Astrocyte (in vitro differentiated cells and primary cell): ENCODE data around the gene TRIO. TPM values are rescaled to one million over a fixed set of nuclear protein-coding genes. Genes with fewer than 3 reads are reported as not detected.
"Not testable (repeated sequence)": the region's sequence is repeated elsewhere in the genome, so short reads cannot be mapped to it uniquely, and the experiment has no call there.

Source experiments
- DNase-seq: peaks from one replicate; pipeline ENCODE4 v3.0.0-alpha.2; 2010; ENCODE audit warnings: low read depth
- FAIRE-seq: peaks from 2 replicates; lab custom pipeline; 2011; peaks lifted over from hg19 to GRCh38; lab: Jason Lieb, UNC
- H2AFZ ChIP-seq: 2 replicates; pipeline ENCODE4 v1.6.0; 2012; ENCODE audit warnings: low read depth, low read length, inconsistent platforms
- H3K27ac ChIP-seq: 2 replicates; pipeline ENCODE4 v1.5.1; 2011; ENCODE audit warnings: low read depth, low read length, inconsistent platforms
- H3K27me3 ChIP-seq: 2 replicates; pipeline ENCODE4 v1.6.0; 2011; ENCODE audit warnings: low read length, inconsistent platforms; ENCODE audit not compliant: insufficient read depth
- H3K36me3 ChIP-seq: 2 replicates; pipeline ENCODE4 v1.5.1; 2011; ENCODE audit warnings: low read length, inconsistent platforms; ENCODE audit not compliant: insufficient read depth
- H3K4me1 ChIP-seq: 2 replicates; pipeline ENCODE4 v1.5.1; 2011; ENCODE audit warnings: low read length, inconsistent platforms; ENCODE audit not compliant: insufficient read depth
- H3K4me2 ChIP-seq: 2 replicates; pipeline ENCODE4 v1.6.0; 2012; ENCODE audit warnings: low read length, inconsistent platforms
- H3K4me3 ChIP-seq: 2 replicates; pipeline ENCODE4 v1.5.1; 2011; ENCODE audit warnings: low read depth, mild to moderate bottlenecking, low read length, inconsistent platforms; ENCODE audit not compliant: insufficient read depth
- H3K79me2 ChIP-seq: 2 replicates; pipeline ENCODE4 v1.6.0; 2012; ENCODE audit warnings: mild to moderate bottlenecking, low read length, inconsistent platforms; ENCODE audit not compliant: insufficient read depth
- H3K9ac ChIP-seq: 2 replicates; pipeline ENCODE4 v1.6.0; 2012; ENCODE audit warnings: mild to moderate bottlenecking, low read length, inconsistent platforms
- H3K9me3 ChIP-seq: 2 replicates; pipeline ENCODE4 v1.5.1; 2012; ENCODE audit warnings: low read depth, mild to moderate bottlenecking, low read length, inconsistent platforms; ENCODE audit not compliant: insufficient read depth
- H4K20me1 ChIP-seq: 2 replicates; pipeline ENCODE4 v1.6.0; 2012; ENCODE audit warnings: low read length, inconsistent platforms; ENCODE audit not compliant: insufficient read depth
- H3K27ac Mint-ChIP-seq: one replicate; pipeline ENCODE4 v1.8.0; 2021; ENCODE audit warnings: mild to moderate bottlenecking, mixed read lengths; ENCODE audit not compliant: unreplicated experiment
- H3K27me3 Mint-ChIP-seq: one replicate; pipeline ENCODE4 v1.8.0; 2021; ENCODE audit warnings: low read depth, mixed read lengths; ENCODE audit not compliant: unreplicated experiment
- H3K36me3 Mint-ChIP-seq: one replicate; pipeline ENCODE4 v1.8.0; 2021; ENCODE audit warnings: low read depth, mixed read lengths; ENCODE audit not compliant: unreplicated experiment
- H3K4me1 Mint-ChIP-seq: one replicate; pipeline ENCODE4 v1.8.0; 2021; ENCODE audit warnings: low read depth, mixed read lengths; ENCODE audit not compliant: unreplicated experiment
- H3K4me3 Mint-ChIP-seq: one replicate; pipeline ENCODE4 v1.8.0; 2021; ENCODE audit warnings: mild to moderate bottlenecking, moderate library complexity, mixed read lengths; ENCODE audit not compliant: unreplicated experiment
- H3K9me3 Mint-ChIP-seq: one replicate; pipeline ENCODE4 v1.8.0; 2021; ENCODE audit warnings: mild to moderate bottlenecking, mixed read lengths; ENCODE audit not compliant: unreplicated experiment
- CTCF ChIP-seq: IDR thresholded peaks from 2 replicates; pipeline ENCODE4 v1.5.1; 2011; ENCODE audit warnings: low read depth, mild to moderate bottlenecking, inconsistent platforms, low read length, moderate library complexity; ENCODE audit not compliant: insufficient read depth
- EZH2 ChIP-seq: IDR thresholded peaks from 2 replicates; pipeline ENCODE4 v1.6.1; 2012; ENCODE audit warnings: mild to moderate bottlenecking, low read length, inconsistent platforms; ENCODE audit not compliant: insufficient read depth
- total RNA-seq: library from RNA; stranded (reverse); gene quantifications from 2 replicates; pipeline ENCODE4 v1.2.1, GENCODE V29; 2021

The TRIO gene
- total RNA-seq, 1 donor from 2014 or later = 347 TPM

- H2AFZ ChIP-seq = no peak overlapping the region
- DNase-seq (peak; percentile 68), FAIRE-seq (no peak)
- Mint-ChIP-seq H3K27me3 (no peaks in the 10 kb centered on the region), H3K4me1 (peaks cover 87% of the 10 kb centered on the region), H3K36me3 (peaks cover 4% of the 10 kb centered on the region), H3K4me3 (peak overlapping the region; percentile 20), H3K27ac (peak overlapping the region; percentile 80), H3K9me3 (no peaks in the 10 kb centered on the region)
- peak overlapping the region; percentile 54 for H3K9ac ChIP-seq
- peaks cover 4% of the 10 kb centered on the region for H3K36me3 ChIP-seq
- H3K9me3 ChIP-seq = no peaks in the 10 kb centered on the region
- H4K20me1 ChIP-seq = peaks cover 38% of the 10 kb centered on the region
- peaks cover 99% of the 10 kb centered on the region for H3K79me2 ChIP-seq
- peak overlapping the region; percentile 90 for H3K27ac ChIP-seq
- H3K4me2 ChIP-seq = peak overlapping the region; percentile 16
- no peaks in the 10 kb centered on the region for H3K27me3 ChIP-seq
- H3K4me1 ChIP-seq = peaks cover 88% of the 10 kb centered on the region
- no peak overlapping the region for H3K4me3 ChIP-seq
- TF ChIP-seq EZH2 (no peak), CTCF (no peak)
Observed at GRCh38 chr5:14206028-14206725, 63.0 kb downstream of the TRIO start.

- Histone ChIP-seq H4K20me1 (peaks cover 42% of the 10 kb centered on the region), H3K9ac (peak overlapping the region; percentile 67), H3K27ac (peak overlapping the region; percentile 90), H3K4me2 (peak overlapping the region; percentile 76), H3K4me1 (peaks cover 82% of the 10 kb centered on the region), H3K79me2 (peaks cover 100% of the 10 kb centered on the region)
- H3K27ac Mint-ChIP-seq = peak overlapping the region; percentile 83
- H3K36me3 Mint-ChIP-seq, H3K9me3 Mint-ChIP-seq, H3K4me3 ChIP-seq, H2AFZ ChIP-seq, H3K27me3 Mint-ChIP-seq, H3K9me3 ChIP-seq, H3K27me3 ChIP-seq, DNase-seq, FAIRE-seq, H3K4me3 Mint-ChIP-seq, H3K36me3 ChIP-seq: not testable (repeated sequence)
- peaks cover 86% of the 10 kb centered on the region for H3K4me1 Mint-ChIP-seq
Observed at GRCh38 chr5:14207428-14207827, 64.3 kb downstream of the TRIO start.

GRCh38 chr5:14208071-14209021 is 65.2 kb downstream of the TRIO start:
- Mint-ChIP-seq H3K4me1 (peaks cover 82% of the 10 kb centered on the region), H3K27ac (peak overlapping the region; percentile 88), H3K27me3 (no peaks in the 10 kb centered on the region), H3K9me3 (no peaks in the 10 kb centered on the region), H3K4me3 (no peak overlapping the region), H3K36me3 (peaks cover 1% of the 10 kb centered on the region)
- FAIRE-seq = peak; percentile 43
- no peaks in the 10 kb centered on the region for H3K27me3 ChIP-seq
- H4K20me1 ChIP-seq = peaks cover 47% of the 10 kb centered on the region
- H3K4me1 ChIP-seq = peaks cover 78% of the 10 kb centered on the region
- DNase-seq = peak; percentile 91
- peak overlapping the region; percentile 67 for H3K9ac ChIP-seq
- peak overlapping the region; percentile 76 for H3K4me2 ChIP-seq
- H3K9me3 ChIP-seq = no peaks in the 10 kb centered on the region
- no peaks in the 10 kb centered on the region for H3K36me3 ChIP-seq
- no peak overlapping the region for H3K4me3 ChIP-seq
- peaks cover 100% of the 10 kb centered on the region for H3K79me2 ChIP-seq
- peak overlapping the region; percentile 90 for H3K27ac ChIP-seq
- H2AFZ ChIP-seq = no peak overlapping the region
- TF ChIP-seq CTCF (no peak), EZH2 (no peak)
